HG03095 (cell line): ENCODE results near the gene R3HDM4.

Experiments
- ATAC-seq: cut with Tn5 transposase; IDR thresholded peaks from one replicate; pipeline ENCODE4 v1.9.1; 2021; ENCODE audit warnings: moderate library complexity; ENCODE audit not compliant: unreplicated experiment

Gene R3HDM4

DNA sequence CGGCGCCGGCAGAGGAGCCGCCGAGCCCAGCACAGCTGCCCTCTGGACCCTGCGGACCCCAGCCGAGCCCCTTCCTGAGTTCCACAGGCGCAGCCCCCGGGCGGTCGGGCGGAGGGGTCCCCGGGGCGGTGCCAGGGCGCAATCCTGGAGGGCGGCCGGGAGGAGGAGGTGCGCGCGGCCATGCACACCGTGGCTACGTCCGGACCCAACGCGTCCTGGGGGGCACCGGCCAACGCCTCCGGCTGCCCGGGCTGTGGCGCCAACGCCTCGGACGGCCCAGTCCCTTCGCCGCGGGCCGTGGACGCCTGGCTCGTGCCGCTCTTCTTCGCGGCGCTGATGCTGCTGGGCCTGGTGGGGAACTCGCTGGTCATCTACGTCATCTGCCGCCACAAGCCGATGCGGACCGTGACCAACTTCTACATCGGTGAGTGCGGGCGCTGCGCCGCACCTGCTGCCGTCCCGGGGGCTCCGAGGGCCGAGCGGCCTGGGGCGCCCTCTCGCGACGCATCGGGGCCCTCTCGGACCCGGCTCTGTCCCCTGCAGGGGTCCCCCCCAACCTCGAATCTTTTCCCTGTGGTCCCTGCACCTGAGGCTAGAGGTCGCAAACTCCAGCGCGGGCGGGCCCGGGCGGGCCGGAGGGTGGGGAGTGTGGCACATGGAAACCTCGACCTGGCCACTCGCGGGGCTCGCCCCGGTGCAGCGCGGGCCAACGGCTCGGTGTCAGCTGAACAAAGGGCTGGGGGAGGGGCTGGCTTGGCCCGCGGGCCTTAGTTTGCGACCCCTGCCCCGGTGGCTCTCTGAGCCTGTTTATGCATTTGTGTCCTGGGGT lies 4.5 kb upstream of the R3HDM4 start, which contains the start of gene KISS1R:
Gene KISS1R, plus strand, starts transcription at position 11 of the 829 bp plus-strand sequence. Its CDS starts 170 bp downstream, at position 181.
- ATAC-seq = no peak

- ATAC-seq = no peak
Observed at GRCh38 chr19:916645-917322, 3.8 kb upstream of the R3HDM4 start.

DNA sequence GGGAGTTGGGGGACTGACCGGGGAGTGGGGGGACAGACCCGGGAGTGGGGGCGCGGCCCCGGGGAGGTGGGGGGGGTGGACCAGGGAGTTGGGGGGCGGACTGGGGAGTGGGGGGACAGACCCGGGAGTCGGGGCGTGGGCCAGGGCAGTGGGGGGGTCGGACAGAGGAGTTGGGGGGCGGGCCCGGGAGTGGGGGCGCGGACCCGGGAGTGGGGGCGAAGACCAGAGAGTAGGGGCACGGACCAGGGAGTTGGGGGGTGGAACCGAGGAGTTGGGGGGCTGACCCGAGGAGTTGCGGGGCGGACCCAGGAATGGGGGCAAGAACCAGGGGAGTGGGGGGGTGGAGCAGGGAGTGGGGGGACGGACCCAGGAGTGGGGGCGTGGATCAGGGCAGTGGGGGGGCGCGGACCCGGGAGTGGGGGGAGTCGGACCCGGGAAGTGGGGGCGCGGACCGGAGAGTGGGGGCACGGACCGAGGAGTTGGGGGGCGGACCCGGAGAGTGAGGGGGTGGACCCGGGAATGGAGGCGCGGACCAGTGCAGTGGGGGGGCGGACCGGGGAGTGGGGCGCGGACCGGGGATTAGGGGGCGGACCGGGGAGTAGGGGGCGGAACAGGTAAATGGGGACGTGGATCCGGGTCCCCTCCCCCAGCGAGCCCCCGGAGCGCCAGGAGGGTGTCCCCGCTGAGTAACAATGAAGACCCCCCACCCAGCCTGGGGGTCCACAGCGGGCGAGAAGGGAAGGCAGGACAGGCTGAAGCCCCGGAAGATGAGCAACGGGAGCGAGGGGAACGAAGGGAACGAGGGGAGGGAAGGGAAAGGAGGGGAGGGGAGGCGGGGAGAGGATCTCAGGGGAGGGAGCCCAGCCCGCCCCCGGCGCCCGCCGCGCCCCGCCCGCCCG lies 589 bp downstream of the R3HDM4 start:
- no peak for ATAC-seq

- ATAC-seq = no peak
Observed at GRCh38 chr19:911197-912033, 1.6 kb downstream of the R3HDM4 start.

DNA sequence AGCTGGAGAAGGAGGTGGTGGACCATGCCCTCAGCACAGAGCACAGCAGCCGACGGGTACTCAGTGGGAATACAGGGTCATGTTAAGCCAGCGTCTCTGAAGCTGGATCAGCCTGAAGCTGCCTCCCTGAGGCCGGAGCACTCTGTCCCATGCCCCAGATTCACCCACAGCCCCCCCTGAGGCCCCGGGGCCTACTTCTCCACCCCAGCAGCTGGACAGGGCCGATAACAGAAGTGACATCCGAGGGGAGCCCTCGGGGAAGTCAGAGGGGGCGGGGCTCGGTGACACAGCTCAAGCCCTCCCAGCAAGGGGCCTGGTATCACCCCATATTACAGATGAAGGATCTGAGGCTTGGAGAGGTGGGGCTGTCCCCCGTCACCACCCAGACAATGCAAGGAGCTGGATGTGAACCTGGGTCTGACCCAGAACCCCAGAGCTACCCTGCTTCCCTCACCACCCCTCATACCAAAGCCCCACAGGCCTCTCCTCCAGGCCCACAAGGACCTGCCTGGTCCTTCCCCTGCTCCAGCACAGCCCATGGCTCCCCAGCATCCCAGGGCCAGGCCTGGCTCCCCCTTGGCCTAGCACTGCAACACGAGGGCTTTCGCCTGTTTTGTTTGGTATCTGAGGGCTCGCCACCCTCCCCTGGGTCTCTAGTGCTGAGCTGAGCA lies 5.7 kb downstream of the R3HDM4 start:
- no peak for ATAC-seq

DNA sequence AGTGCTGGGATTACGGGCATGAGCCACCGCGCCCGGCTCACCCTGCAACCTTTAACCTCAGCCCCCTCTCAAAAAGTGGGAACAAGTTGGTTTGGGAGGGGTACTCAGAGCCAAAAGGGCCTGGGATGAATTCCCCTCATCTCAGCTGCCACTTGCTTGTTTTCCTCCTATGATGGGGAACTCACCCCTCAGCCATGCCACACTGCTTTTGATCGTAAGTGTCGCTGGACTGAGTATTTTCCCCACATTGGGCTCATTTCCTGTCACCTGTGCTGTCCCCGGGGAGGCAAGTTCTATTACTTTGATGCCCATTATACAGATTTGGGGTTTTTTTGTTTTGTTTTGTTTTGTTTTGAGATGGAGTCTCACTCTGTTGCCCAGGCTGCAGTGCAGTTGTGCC lies 6.5 kb downstream of the R3HDM4 start:
- ATAC-seq = no peak

GRCh38 chr19:904545-904944 lies 8.5 kb downstream of the R3HDM4 start:
- no peak for ATAC-seq

DNA sequence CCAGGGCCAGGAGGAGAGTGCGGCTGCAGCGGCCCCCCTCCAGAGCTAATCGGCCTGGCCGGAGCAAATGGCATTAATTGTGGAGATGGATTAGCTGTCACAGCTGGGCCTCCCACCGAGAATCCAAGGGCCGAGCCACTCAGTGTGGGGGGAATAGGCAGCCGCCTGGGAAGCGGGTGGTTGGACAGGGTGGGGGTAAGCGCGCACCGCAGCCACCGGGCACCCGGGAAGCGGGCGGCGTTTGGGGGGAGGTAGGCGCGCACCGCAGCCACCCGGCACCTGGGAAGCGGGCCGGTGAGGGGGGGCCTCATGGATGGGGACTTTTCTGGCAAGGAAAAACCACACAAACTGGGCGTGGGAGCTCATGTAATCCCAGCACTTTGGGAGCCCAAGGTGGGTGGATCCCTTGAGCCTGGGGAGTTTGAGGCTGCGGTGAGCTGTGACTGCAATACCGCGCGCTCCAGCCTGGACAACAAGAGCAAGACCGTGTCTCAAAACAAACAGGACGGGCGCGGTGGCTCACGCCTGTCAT lies 9.7 kb downstream of the R3HDM4 start:
- no peak for ATAC-seq

DNA sequence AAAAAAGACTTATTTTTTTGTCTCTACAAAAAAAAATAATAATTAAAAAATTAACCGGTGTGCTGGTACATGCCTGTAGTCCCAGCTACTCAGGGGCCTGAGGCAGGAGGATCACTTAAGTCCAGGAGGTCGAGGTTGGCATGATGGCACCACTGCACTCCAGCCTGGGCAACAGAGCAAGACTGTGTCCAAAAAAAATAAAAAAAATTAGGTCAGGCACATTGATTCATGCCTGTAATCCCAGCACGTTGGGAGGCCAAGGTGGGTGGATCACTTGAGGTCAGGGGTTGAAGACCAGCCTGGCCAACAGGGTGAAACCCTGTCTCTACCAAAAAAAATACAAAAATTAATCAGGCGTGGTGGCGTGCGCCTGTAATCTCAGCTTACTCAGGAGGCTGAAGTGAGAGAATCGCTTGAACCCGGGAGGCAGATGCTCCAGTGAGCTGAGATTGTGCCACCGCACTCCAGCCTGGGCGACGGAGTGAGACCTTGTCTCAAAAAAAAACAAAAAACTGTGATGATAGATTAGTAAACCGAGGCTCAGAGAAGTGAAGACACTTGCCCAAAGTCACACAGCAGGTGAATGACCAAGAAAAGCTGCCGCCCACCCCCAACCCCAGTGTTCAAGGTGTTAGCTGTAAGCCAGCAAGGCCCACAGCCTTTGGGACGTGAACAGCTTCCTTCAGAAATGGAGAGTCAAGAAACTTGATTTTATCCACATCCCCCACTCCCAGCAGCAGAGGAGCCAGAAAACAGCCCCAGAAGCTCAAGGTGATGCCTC lies 10.4 kb downstream of the R3HDM4 start:
- ATAC-seq = no peak

GRCh38 chr19:902093-902370 lies 11.0 kb downstream of the R3HDM4 start:
- ATAC-seq = no peak

DNA sequence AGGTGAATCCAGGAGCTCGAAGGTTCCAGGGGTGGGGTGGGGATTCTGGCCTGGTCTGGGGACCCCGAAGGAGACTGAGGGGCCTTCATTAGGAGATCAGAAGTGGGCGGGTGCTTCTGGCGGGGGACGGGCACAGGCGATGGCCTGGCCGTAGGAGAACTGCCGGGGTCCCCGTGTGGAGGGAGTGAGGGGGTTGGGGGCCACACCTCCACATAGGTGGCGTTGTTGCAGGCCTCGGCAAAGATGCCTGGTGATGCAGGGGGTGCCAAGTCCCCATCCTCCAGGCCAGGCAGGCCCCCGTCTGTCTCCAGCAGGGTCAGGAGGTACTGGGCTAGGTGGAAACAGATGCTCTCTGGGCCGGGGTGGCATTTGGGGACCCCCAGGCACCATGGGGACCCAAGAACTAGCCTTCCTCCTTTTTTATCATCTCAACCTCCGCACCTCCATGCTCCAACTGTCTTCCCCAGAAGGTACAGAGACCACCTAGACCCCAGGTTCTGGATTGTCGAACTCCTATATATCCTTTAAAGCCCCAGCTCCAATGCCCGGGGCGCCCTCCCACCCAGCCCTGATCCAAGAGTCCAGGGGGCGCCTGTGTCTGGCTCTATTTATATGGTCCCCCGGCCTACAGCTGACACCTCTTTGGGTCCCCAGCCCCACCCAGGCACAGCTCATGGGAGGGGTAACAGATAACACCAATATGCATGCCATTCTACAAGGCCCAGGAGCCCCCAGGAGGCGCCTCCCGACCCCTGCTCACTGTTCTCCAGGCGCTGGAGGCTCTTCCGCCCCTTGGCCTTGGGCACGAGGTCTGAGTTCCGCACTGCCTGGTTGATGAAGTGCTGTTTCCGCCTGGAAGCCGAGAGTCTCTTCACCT lies 11.6 kb downstream of the R3HDM4 start:
- ATAC-seq = no peak

DNA sequence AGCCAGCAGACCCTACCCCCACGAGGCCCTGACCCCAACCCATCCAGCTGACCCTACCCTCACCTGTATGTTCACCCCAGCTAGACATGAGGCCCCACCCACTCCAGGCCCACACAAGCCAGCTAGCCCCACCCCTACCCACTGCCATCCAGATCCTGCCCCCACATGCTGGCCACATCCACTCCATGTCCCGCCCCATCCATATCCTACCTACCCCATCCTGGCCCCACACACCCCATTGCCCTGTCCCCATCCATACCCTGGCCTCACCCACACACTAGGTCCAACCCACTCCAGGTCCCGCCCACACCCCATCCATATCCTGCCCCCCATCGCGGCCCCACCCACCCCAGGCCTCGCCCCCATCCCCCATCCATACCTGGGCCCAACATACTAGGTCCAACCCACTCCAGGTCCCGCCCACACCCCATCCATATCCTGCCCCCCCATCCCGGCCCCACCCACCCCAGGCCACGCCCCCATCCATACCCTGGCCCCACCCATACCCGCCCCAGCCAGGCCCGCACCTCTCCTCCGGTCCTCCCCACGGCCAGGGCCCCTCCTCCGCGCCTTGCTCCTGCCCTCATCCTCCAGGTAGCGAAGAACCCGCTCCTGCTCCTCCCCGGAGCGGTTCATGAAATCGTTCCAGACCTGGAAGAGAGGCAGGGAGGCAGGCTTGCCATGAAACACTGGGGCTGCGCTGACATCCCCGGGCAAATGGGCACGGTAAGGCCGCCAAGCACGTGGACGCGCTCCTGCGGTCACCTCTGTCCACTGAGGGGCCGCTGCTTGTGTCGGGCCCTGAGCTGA lies 12.5 kb downstream of the R3HDM4 start:
- no peak for ATAC-seq

GRCh38 chr19:900043-900301 lies 13.0 kb downstream of the R3HDM4 start:
- ATAC-seq = no peak

DNA sequence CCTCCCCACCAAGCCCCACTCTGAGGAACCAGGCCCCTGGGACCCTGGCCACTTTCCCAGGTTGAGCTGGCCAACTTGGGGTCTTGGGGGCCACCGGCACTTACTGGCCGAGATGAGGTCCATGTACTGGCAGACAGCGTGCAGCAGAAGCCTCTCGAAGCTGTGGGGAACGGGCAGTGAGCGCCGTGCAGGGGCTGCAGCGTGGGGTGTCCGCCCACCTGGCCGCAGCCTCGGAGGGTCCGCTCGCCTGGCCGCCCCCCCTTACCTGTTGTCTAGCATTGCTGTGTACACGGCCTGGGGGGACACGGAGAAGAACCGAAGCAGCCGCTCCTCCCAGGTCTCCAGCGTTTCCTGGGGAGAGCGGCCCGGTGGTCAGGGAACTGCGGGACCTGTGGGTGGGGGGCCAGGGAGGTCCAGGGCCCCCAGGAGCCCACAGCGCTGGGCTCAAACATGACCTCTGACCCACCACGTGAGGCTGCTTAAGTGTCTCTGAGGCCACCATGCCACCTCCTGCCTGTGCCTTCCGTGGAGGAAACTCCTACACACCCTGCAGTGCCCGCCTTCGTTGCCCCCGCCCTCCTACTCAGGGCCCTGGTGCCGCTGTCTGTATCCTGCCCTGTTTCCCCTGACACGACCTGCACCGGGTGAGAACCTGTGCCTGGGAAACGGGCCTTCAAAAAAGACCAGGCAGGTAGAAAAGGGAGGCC lies 13.5 kb downstream of the R3HDM4 start:
- no peak for ATAC-seq

DNA sequence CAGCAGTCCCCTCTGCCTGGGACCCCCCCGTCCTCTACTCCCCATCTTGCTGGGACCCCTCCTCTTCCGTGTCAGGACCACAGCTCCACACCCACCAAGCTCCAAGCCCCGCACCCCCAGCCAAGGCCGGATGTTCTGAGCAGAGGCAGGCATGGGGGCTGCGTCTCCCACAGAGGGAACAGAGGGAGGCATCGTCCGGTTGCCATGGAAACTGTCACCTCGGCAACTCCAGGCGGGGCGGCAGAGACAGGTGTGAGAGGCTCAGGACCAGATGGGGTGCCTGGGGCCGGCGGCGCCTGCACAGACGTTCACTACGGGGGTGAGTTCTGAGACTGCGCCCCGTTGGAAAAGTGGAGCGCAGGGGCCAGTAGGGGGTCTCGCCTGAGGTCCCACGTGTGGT lies 14.4 kb downstream of the R3HDM4 start:
- no peak for ATAC-seq

DNA sequence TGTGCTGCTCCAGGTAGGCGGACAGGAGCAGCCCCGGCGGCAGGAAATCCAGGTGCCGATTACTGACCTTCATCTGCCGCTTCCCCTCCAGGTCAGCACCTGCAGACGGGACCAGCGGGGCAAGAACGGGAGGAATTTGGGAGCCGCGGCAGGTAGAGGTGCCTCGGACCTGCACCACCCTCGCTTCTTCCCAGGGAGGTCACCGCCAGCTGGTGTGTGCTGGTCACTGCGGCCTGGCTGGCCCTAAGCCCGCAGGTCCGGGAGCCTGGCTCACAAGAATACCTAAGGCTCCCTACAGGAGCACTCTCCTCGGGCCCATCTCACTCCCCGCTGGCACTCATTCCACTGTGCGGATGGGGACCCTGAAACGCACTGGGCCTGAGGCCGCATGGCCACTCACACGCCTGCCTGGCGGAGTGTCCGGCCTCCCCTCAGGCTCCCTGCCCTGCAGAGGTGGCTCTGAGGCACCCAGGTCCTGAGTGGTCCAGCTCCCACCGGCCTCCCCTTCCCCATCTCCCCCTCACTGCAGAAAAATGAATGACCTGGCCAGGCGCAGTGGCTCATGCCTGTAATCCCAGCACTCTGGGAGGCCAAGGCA lies 15.5 kb downstream of the R3HDM4 start:
- ATAC-seq = no peak

GRCh38 chr19:896999-897398 lies 16.0 kb downstream of the R3HDM4 start:
- ATAC-seq = no peak
